HUES6 (cell line): ENCODE measurements around the gene MEN1.

ENCODE experiments used
- H3K27ac ChIP-seq: 2 replicates; pipeline ENCODE4 v1.7.0; 2013; ENCODE audit warnings: low read depth, mild to moderate bottlenecking, low read length, inconsistent platforms
- H3K27me3 ChIP-seq: 2 replicates; pipeline ENCODE4 v1.6.1; 2013; ENCODE audit warnings: low read length; ENCODE audit not compliant: control insufficient read depth, insufficient read depth
- H3K36me3 ChIP-seq: 2 replicates; pipeline ENCODE4 v1.6.1; 2013; ENCODE audit warnings: low read length; ENCODE audit not compliant: control insufficient read depth, insufficient read depth
- H3K4me1 ChIP-seq: 2 replicates; pipeline ENCODE4 v1.6.1; 2013; ENCODE audit warnings: low read length; ENCODE audit not compliant: control insufficient read depth, insufficient read depth
- H3K4me3 ChIP-seq: 2 replicates; pipeline ENCODE4 v1.5.1; 2013; ENCODE audit warnings: low read depth, low read length
- H3K9ac ChIP-seq: one replicate; pipeline ENCODE4 v1.6.1; 2013; ENCODE audit warnings: mild to moderate bottlenecking, low read length
- H3K9me3 ChIP-seq: 2 replicates; pipeline ENCODE4 v1.6.1; 2013; ENCODE audit warnings: low read depth, low read length; ENCODE audit not compliant: control insufficient read depth, insufficient read depth

MEN1 gene

GRCh38 chr11:64844330-64845128 is 34.2 kb upstream of the MEN1 start, which contains the start of gene CDC42BPG:
CDC42BPG (minus strand) TSS chr11:64844653; CDS start chr11:64844569, 84 bp downstream.
- no peaks in the 10 kb centered on the region for H3K9me3 ChIP-seq
- H3K27ac ChIP-seq: no peak within 1 kb of the TSS
- H3K9ac ChIP-seq: peak within 1 kb of the TSS; percentile 47
- peaks cover 10% of the 10 kb centered on the region for H3K36me3 ChIP-seq
- H3K4me3 ChIP-seq: peak within 1 kb of the TSS; percentile 84
- peaks cover 33% of the 10 kb centered on the region for H3K4me1 ChIP-seq
- H3K27me3 ChIP-seq: no peaks in the 10 kb centered on the region

GRCh38 chr11:64843686-64844329 is 33.5 kb upstream of the MEN1 start:
- Histone ChIP-seq H3K4me3 (peak overlapping the region; percentile 84), H3K27me3 (no peaks in the 10 kb centered on the region), H3K4me1 (peaks cover 33% of the 10 kb centered on the region), H3K9me3 (no peaks in the 10 kb centered on the region), H3K36me3 (peaks cover 18% of the 10 kb centered on the region), H3K9ac (peak overlapping the region; percentile 30), H3K27ac (no peak overlapping the region)

GRCh38 chr11:64842851-64843685 is 32.7 kb upstream of the MEN1 start:
- Histone ChIP-seq H3K9me3 (no peaks in the 10 kb centered on the region), H3K27ac (peak overlapping the region; percentile 52; the same call in 1 of the 2 replicates), H3K36me3 (peaks cover 25% of the 10 kb centered on the region), H3K27me3 (no peaks in the 10 kb centered on the region), H3K4me1 (peaks cover 27% of the 10 kb centered on the region), H3K9ac (peak overlapping the region; percentile 22), H3K4me3 (peak overlapping the region; percentile 27)

- H3K9me3 ChIP-seq: no peaks in the 10 kb centered on the region
- no peak overlapping the region for H3K4me3 ChIP-seq
- peaks cover 27% of the 10 kb centered on the region for H3K4me1 ChIP-seq
- H3K27me3 ChIP-seq: no peaks in the 10 kb centered on the region
- H3K9ac ChIP-seq: peak overlapping the region; percentile 21
- H3K36me3 ChIP-seq: peaks cover 30% of the 10 kb centered on the region
- H3K27ac ChIP-seq: peak overlapping the region; percentile 52
These were observed 32.0 kb upstream of the MEN1 start for GRCh38 chr11:64842366-64842759.

DNA sequence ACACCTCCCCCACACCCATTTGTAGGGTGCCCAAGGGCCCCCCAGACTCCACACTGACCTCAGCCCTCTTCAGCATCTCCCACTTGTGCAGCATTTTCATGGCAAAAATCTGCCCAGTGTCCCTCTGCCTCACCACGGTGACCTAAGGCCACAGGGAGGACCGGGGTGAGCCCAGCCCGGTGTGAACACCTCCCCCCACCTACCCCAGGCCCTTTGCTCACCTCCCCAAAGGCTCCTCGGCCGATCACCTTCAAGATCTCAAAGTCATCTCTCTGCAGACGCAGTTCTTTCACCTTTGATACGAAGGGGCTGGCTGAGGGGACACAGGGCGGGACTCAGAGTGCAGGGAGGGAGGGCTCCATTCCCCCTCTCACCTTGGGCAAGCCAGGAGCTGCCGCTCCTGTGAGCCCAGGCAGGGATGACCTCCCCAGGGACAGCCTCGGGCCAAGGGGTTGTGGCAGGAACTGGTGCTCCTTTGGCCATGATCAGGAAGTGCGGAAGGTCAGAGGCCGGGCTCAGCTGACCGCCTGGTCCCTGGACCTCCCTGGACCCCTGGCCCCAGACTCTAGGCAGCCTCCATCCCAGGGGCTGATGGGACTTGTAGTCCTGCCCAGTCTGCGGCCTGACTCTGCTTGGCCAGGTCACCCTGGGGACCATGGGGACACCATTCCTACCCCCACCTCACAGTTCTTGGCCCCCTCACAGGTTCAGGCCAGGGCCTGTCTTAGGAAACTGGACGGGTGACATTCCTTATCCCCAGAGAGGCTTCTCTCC is 31.4 kb upstream of the MEN1 start:
- peak overlapping the region; percentile 52 for H3K27ac ChIP-seq
- no peak overlapping the region for H3K4me3 ChIP-seq
- H3K9me3 ChIP-seq: no peaks in the 10 kb centered on the region
- H3K36me3 ChIP-seq: peaks cover 34% of the 10 kb centered on the region
- H3K9ac ChIP-seq: peak overlapping the region; percentile 21
- peaks cover 27% of the 10 kb centered on the region for H3K4me1 ChIP-seq
- no peaks in the 10 kb centered on the region for H3K27me3 ChIP-seq

- H3K4me1 ChIP-seq: peaks cover 25% of the 10 kb centered on the region
- no peaks in the 10 kb centered on the region for H3K27me3 ChIP-seq
- no peaks in the 10 kb centered on the region for H3K9me3 ChIP-seq
These were observed 29.8 kb upstream of the MEN1 start for GRCh38 chr11:64839887-64840782.

GRCh38 chr11:64839335-64839734 is 29.0 kb upstream of the MEN1 start:
- Histone ChIP-seq H3K36me3 (peaks cover 55% of the 10 kb centered on the region), H3K9ac (no peak overlapping the region), H3K4me1 (peaks cover 23% of the 10 kb centered on the region), H3K27me3 (no peaks in the 10 kb centered on the region), H3K27ac (no peak overlapping the region), H3K9me3 (no peaks in the 10 kb centered on the region), H3K4me3 (no peak overlapping the region)

More at GRCh38 chr11:64839887-64840782, 29.8 kb upstream of the MEN1 start:
- H3K27ac ChIP-seq: no peak overlapping the region
- H3K36me3 ChIP-seq: peaks cover 49% of the 10 kb centered on the region
- no peak overlapping the region for H3K4me3 ChIP-seq
- no peak overlapping the region for H3K9ac ChIP-seq

GRCh38 chr11:64838600-64839334 is 28.4 kb upstream of the MEN1 start:
- H3K4me3 ChIP-seq: no peak overlapping the region
- no peak overlapping the region for H3K9ac ChIP-seq
- H3K27ac ChIP-seq: no peak overlapping the region
- H3K27me3 ChIP-seq: no peaks in the 10 kb centered on the region
- peaks cover 60% of the 10 kb centered on the region for H3K36me3 ChIP-seq
- H3K9me3 ChIP-seq: no peaks in the 10 kb centered on the region
- peaks cover 19% of the 10 kb centered on the region for H3K4me1 ChIP-seq

DNA sequence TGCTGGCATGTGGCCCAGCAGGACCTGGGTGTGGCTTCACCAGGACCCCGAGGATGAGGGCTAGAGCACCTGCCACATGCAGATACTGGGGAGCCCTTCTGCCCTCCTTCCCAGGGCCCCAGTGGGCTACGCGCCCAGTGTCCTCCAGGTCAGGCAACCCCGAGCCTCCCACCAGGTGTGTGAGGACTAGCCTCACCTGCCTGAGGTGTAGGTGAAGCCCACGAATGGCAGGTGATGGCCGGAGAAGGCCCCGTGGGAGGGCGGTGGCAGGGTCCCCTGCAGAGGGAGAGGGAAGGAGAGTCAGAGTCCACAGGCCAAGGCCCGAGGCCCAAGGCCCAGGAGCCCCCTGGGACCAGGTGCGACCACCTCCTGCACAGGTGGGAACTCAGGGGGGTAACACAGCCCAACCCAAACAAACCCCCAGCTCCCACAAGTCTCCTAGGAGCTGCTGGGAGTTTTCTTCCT is 27.6 kb upstream of the MEN1 start:
- H3K9me3 ChIP-seq: no peaks in the 10 kb centered on the region
- no peaks in the 10 kb centered on the region for H3K27me3 ChIP-seq
- H3K27ac ChIP-seq: no peak overlapping the region
- H3K4me3 ChIP-seq: no peak overlapping the region
- H3K4me1 ChIP-seq: peaks cover 13% of the 10 kb centered on the region
- peaks cover 69% of the 10 kb centered on the region for H3K36me3 ChIP-seq
- H3K9ac ChIP-seq: no peak overlapping the region
